GM10266 (cell line): ENCODE results near the gene IP6K1.

Experiments
- DNase-seq: peaks from one replicate; pipeline ENCODE4 v3.0.0; 2012; ENCODE audit errors: extremely low spot score
- CTCF ChIP-seq: IDR thresholded peaks from 2 replicates; pipeline ENCODE4 v1.5.1; 2012; ENCODE audit warnings: mild to moderate bottlenecking, low read depth; ENCODE audit not compliant: control insufficient read depth, insufficient read depth; ENCODE audit errors: missing control alignments

The IP6K1 gene

DNA sequence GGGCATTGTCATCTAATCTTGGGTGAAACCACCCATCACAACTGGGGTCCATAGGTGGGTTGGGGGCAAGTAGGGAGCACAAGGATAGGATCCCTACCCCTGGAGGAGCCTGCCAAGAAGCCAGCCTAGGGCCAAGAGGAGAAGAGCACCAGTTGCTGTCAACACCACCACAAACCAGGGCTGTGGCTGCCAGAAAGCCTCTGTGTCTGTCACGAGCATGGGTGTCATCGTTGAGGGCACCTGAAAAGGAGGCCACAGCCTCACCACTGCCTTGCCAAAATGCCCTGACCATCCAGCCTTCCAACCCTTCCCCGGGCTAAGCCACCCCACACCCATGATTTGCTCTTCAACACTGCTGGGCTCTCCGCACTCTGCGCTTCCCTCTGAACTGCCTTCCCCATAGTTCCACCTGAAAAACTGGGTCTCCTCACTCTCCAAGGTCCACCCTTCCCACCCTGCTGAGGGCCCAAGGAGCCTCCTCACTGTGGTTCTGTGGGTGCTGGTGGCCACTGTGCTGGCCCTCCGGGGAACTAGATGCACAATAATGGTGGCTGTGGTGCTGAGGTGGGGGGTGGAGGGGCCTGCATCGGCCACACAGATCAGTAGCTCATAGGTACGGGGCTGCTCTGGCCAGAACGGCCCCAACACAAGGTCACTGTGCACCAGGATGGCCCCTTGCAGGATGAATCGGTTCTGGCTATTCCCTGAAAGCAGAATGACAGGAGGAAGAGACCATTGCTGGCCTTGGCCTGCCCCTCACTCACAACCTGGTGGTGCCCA is 6.2 kb upstream of the IP6K1 start:
- TF ChIP-seq CTCF = no peak
- DNase-seq = no peak

- TF ChIP-seq CTCF = no peak
- DNase-seq = no peak
Observed at GRCh38 chr3:49791571-49791970, 5.2 kb upstream of the IP6K1 start.

- no peak for DNase-seq
- no peak for TF ChIP-seq CTCF
Observed at GRCh38 chr3:49790626-49791411, 4.5 kb upstream of the IP6K1 start.

- TF ChIP-seq CTCF = no peak
Observed at GRCh38 chr3:49788056-49788455, 1.7 kb upstream of the IP6K1 start.

GRCh38 chr3:49787536-49787935 is 1.2 kb upstream of the IP6K1 start:
- TF ChIP-seq CTCF = no peak
- DNase-seq = no peak

More at GRCh38 chr3:49788056-49788455, 1.7 kb upstream of the IP6K1 start:
- DNase-seq = no peak

GRCh38 chr3:49787182-49787464 is 781 bp upstream of the IP6K1 start:
- no peak for TF ChIP-seq CTCF
- DNase-seq = no peak
